H1 (cell line): Measurements from ENCODE around the gene KIAA1755. TPM values are rescaled to one million over a fixed set of nuclear protein-coding genes. Genes with fewer than 3 reads are reported as not detected.

Source experiments
- MAFK ChIP-seq: IDR thresholded peaks from 2 replicates; pipeline ENCODE4 v1.6.1; 2012; ENCODE audit warnings: low read depth, mild to moderate bottlenecking, improper control_type of control experiment, low read length
- polyA plus RNA-seq, 7 experiments: library from polyadenylated mRNA; depleted of rRNA in 3 of 7; stranded (reverse) in 5 of 7; unstranded in 2 of 7; fragments of >200 nt in 5 of 7; fragments of 200-250 nt in 2 of 7; gene quantifications; 1 replicate in 5 of 7; 2 replicates in 1 of 7; 4 replicates in 1 of 7; pipeline versions ENCODE4 v1.2.1 to v1.2.3, GENCODE V29; 2011 to 2013; ENCODE audit warnings: missing spikeins in 2 of 7, mixed read lengths in 2 of 7
- total RNA-seq: library from RNA; stranded (reverse); fragmentation: NEBNext Ultra II Directional; extraction: Animal tissue kit (Norgen Biotek cat#: 25700); gene quantifications from 2 replicates; pipeline ENCODE4 v1.2.1, GENCODE V29; 2021
- TF ChIP-seq, protein P1 (sequence below): IDR thresholded peaks from 2 replicates; pipeline ENCODE4 v1.6.1; 2012; ENCODE audit warnings: low read length, inconsistent platforms

Gene KIAA1755
- total and polyA plus RNA-seq, 2 of the 8 experiments (the other 6 are each of a cell fraction or from before 2014, with no cell fraction given) = 0.23 TPM; not detected in 1

DNA sequence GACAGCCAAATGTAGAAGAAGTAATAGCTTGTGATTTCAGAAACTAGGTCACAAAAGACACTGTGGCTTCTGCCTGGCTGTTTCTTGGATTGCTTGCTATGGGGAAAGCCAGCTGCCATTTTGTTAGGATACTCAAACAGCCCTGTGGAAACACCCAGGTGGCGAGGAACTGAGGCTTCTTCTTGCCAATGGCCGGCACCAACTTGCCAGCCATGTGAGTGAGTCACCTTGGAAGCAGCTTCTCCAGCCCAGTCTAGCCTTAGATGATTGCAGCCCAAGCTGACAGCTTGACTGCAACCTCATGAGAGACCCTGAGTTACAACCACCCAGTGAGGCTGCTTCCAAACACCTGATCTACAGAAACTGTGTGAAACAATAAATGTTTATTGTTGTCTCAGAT is 11.9 kb upstream of the KIAA1755 start (continued):
- TF ChIP-seq, protein P1, sequence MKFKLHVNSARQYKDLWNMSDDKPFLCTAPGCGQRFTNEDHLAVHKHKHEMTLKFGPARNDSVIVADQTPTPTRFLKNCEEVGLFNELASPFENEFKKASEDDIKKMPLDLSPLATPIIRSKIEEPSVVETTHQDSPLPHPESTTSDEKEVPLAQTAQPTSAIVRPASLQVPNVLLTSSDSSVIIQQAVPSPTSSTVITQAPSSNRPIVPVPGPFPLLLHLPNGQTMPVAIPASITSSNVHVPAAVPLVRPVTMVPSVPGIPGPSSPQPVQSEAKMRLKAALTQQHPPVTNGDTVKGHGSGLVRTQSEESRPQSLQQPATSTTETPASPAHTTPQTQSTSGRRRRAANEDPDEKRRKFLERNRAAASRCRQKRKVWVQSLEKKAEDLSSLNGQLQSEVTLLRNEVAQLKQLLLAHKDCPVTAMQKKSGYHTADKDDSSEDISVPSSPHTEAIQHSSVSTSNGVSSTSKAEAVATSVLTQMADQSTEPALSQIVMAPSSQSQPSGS = no peak
- TF ChIP-seq MAFK = no peak
